ENCODE results near the gene DLG4.

The DLG4 gene

DNA sequence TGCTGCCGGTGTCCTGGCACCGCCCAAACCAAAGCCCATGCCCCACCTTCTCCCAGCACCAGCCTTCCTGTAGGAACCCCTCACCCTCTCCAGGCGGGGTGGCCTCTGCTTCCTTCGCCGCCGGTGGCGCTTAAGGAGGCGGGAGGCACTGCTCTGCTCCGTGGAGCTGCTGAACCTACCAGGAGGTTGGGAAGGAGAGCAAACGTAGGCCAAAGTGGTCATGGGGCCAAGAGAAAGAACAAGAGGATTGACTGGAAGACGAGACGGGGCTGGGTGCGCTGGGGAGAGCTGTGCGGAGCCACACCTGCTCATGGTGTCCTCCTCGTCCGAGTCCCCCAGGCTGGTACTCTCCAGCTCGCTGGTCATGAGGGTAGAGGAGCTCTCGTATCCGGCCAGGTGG, 9.9 kb upstream of the DLG4 start:
- DNase-seq (ENCODE audit: low read depth), result no peak

DNA sequence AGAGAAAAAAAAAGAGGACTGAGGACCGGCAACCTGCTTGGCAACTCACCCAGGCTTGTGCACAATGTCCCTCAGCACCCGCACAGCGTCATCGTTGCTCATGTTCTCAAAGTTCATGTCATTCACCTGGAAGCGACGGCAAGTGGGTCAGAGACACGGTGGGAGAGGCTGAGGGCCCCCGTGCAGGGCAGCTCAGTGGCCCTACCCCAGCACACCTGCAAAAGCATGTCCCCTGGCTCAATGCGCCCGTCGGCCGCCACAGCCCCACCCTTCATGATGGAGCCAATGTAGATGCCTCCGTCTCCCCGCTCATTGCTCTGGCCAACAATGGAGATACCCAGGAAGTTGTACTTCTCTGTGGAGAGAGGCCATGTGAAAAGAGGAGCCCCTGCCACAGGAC, 9.3 kb upstream of the DLG4 start:
- DNase-seq (ENCODE audit: low read depth), result no peak

DNA sequence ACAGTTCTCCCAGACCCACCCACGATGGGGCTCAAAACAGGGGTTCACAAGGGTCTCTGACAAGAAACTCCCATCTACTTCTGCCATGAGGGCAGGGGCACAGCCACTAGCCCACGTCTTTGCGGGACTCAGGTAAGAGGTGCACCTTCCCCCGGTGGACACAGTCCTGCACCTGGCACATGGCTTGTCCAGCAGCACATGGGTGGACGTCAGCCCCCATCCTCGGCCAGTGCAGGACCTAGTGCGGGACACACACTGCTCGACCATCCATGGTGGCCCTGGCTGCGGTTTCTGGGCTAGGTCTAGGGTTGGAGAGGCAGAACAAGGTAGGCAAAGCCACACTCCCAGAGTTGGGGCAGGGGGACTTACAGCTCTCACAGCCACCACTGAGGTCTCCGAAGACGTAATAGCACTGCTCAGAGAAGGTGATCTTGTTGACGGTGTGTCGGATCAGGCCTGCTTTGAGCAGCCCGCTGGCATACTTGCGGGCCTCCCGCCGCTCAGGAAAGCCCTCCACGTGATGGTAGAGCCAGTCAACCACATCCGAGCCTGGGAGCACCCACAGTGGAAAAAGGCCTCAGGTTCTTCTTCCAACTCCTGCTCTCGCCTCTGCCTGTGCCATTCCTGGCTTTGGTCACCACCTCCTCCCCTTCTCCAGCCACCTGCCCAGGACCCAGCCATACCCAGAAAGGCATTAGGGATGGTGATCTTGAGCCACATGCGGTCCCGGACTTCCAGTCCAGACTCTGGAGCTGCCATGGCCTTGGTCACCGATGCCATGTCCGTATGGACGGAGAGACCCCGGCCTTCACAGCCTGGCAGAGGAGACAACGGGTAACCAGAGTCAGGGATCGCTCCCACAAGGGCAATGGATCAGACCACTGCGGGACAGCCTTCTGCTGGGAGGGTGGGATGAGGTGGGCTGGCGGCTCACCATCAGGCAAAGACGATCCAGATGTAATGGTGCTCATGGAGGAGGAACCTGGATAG, 7.4 kb upstream of the DLG4 start:
- DNase-seq (ENCODE audit: low read depth), result no peak

DNA sequence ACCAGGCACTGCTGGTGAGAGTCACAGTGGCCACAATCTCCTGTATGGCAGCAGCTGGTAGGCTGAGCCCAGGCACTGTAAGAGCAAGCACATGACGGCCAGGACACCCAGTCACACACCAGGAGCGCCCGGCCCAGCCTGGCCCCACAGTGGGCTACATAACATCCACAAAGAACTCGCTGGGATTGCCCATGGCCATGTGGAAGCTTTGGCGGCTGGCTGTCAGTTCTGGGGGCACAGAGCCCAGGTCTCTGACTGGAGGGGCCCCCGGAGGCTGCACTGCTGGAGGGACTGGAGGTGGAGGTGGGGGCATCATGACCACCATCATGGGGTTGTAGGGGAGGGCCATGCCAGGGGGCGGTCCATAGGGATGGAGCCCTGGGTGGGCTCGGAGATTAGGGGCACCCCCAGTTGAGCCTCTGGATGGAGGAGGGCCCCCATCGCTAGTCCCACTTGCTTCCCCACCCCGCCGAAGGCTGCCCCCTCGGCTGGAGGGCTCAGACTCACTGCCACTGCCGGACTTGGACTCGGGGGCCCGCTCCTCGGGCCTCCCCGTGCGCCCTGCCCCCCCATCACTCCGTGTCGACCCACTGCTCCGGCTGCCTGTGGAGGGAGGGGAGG, 6.2 kb upstream of the DLG4 start:
- no peak for DNase-seq (ENCODE audit: low read depth)

DNA sequence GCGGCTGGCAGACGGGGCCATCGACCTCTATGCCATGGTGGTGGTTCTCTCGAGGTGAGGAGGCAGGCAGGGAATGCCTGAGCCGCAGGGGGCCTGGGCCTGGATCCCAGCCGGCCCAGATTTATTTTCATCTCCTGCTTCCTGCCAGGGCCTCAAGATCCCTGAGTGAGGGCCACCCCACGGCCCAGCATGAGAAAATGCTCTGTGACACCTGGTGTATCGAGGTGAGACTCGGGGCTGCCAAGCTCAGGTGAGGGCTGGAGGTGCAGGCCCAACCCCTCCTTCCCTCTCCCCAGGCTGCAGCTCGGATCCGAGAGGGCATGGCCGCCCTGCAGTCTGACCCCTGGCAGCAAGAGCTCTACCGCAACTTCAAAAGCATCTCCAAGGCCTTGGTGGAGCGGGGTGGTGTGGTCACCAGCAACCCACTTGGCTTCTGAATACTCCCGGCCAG, 5.0 kb upstream of the DLG4 start:
- no peak for DNase-seq (ENCODE audit: low read depth)

DNA sequence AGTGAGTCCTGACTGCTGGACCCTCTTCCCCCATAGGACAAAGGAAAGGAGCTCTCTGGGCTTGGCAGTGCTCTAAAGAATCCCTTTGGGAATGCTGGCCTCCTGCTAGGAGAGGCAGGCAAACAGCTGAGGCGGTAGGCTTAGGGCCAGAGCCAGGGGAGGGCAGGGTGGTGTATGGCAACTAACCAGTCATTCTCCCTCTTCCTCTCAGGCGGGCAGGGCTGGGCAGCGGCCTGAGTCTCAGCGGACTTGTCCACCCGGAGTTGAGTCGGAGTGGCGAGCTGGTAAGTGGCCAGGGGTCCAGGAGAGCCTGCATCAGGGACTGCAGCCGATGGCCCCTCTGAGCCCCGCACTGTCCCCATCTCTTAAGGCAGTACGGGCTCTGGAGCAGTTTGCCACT, 4.5 kb upstream of the DLG4 start:
- DNase-seq (ENCODE audit: low read depth), result no peak

DNA sequence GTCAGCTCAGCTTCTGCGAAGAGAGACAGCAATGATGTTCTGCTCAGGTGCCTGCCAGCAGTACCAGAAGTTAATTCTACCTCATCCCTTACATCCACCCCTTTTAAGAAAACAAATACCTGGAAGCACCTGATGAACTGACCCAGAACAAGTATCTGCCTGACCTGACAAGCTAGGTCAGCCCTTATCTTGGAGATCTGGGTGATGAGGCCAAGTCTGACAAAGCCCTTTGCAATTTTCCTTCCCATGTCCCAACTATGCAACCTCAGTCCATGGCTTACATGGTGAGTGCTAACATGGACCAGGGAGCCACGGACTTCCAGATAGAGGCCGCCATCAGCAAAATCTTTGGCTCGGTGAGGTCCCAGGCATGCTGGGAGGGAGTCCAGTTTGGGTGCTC, 3.7 kb upstream of the DLG4 start:
- no peak for DNase-seq (ENCODE audit: low read depth)

DNA sequence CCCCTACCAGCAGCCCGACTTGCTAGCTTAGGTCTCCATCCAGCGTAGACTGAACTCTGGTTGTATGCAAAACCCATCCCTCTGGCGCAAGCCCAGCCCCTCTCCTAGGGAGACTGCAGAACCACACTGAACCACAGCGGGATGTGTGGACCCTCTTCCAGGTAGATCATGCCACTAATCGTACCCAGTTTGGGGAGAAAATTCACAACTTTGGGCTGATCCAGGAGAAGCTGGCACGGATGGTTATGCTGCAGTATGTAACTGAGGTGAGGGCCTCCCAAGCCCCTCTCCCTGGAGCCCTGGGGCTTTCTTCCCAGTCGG, 3.3 kb upstream of the DLG4 start:
- no peak for DNase-seq (ENCODE audit: low read depth)

DNA sequence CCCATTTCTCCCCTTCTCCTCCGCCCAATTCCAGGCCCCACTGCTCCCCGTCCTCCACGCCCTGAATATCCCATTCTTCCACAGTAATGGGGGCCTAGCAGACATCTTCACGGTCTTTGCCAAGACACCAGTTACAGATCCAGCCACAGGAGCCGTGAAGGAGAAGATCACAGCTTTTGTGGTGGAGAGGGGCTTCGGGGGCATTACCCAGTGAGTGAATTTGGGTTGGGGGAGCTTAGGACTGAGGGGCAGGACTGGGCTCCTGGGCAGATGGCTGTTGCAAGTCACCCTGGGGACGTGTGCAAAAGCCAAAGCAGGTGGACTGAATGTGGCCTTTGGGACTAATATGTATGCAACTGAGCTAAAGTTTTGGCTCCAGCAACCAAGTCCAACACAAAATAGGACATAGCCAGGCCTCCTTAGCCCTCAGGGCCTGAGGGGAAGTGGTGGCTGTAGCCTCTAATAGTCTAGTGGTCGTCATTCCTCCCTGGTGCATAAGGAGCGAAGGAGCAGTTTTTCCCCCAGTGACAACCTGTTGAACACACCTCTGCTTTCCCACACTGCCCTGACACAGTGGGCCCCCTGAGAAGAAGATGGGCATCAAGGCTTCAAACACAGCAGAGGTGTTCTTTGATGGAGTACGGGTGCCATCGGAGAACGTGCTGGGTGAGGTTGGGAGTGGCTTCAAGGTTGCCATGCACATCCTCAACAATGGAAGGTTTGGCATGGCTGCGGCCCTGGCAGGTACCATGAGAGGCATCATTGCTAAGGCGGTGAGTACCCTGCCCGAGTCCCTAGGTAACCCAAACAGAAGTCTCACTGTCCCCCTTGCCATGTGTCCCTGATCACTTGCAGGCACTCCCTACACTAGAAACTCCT, 2.7 kb upstream of the DLG4 start:
- DNase-seq (ENCODE audit: low read depth), result no peak

DNA sequence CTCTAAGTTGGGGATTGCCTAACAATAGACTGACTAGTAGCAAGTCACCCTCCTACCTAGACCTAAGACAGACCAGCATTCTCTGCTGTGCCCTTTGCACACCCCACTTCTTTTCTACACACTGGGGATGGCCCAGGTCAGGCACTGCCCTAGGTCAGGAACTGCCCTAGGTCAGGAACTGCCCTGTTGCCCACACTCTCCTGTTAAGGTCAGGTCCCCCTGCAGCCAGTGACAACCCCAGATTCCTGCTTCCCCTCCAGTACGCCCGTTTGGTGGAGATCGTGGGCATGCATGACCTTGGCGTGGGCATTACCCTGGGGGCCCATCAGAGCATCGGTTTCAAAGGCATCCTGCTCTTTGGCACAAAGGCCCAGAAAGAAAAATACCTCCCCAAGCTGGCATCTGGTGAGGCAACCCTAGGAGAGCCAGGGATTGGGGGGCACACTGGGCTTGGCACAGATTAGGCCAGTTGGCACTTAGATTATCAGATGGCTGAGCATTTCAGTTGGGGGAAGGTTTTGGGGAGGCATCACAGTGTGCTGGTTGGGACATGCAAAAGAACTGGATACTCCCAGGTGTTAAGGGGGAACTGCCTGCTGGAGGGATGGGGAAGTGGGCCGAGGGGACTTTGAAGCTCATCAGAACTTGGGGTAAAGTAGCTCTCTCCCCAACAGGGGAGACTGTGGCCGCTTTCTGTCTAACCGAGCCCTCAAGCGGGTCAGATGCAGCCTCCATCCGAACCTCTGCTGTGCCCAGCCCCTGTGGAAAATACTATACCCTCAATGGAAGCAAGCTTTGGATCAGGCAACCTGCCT, 1.8 kb upstream of the DLG4 start:
- DNase-seq (ENCODE audit: low read depth), result no peak

DNA sequence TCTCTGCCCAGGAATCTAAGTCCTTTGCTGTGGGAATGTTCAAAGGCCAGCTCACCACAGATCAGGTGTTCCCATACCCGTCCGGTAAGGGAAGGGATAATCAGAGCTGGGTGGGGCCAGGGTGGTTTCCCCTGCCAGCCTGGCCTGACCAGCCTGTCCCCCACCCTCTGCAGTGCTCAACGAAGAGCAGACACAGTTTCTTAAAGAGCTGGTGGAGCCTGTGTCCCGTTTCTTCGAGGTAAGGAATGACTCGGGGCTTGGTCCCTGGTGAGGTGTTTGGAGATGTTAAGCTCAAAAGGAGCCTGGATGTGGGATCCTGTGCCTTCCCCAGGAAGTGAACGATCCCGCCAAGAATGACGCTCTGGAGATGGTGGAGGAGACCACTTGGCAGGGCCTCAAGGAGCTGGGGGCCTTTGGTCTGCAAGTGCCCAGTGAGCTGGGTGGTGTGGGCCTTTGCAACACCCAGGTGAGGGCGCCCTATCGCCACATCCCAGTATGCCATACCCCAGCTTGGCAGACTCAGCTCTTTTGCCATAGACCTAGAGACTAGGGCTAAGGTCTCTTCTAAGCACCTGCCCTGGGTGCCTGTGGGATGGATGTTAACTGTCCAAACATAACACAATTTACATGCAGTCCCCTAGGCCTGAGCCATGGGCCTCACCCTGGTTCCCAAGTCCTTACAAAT, 1.1 kb upstream of the DLG4 start:
- DNase-seq (ENCODE audit: low read depth), result no peak

DNA sequence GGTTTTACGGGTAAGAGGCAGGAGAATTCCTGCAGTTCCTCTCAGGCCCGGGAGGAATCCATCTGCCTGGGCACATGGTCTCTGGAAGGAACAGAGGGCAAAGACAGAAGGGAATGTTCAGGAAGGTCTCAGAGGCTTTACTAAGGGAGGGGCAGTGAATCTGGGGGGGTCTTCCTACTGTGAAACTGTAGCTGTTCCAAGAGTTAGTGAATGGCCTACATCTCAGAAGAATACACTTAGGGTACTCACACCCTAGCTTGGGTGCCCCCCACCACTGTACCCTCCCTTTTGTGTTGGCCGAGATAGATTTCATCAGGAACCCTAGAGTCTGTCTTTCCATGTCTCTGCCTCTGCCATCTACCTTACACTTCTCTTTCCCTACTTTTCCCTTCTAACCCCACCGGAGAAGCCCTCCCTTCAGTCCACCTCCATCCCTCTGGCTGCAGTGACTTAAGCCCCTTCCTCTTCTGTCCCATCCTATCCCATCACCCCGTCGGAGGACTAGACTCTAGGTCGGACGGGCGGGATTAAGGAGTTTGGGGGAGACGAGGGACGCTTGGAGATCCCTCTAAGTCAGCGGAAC, 316 bp downstream of the DLG4 start:
- no peak for DNase-seq (ENCODE audit: low read depth)

DNA sequence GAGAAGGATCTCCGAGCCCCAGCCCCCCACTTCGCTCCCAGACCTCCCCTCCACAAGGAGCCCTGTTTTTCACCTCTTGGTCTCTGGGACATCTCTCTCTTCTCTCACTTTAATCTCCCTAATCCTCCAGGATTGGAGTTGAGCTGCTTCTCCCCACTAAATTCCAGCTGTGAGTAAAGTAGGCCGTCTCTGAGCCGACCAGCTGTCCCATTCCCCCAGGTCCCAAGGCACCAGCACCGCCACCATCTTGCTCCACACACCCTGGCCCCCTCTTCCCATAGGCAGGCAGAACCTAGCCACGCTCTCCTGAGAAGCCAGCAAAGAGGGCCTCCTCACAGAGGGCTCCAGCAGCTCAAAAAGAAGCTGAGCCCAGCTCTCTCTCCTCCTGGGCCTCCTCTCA, 878 bp downstream of the DLG4 start:
- no peak for DNase-seq (ENCODE audit: low read depth)

DNA sequence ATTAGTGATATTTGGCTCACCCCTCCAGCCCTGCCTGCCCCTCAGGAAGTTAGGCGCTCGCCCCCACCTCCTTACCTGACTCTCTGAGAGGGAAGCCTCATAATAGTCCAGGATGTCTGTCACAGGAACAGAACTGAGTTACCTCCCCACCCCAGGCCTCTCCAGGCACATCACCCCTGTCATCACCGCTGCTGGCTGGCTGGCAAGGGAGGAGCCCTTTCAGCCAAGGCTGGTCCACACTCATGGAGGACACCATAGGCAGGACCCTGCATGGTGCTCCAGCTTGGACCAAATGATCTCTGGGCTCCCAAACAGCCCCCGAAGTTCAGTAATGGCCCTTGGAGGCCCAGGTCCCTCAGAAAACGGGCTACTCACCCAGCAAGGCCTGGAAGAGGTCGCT, 1.5 kb downstream of the DLG4 start:
- DNase-seq (ENCODE audit: low read depth), result no peak

DNA sequence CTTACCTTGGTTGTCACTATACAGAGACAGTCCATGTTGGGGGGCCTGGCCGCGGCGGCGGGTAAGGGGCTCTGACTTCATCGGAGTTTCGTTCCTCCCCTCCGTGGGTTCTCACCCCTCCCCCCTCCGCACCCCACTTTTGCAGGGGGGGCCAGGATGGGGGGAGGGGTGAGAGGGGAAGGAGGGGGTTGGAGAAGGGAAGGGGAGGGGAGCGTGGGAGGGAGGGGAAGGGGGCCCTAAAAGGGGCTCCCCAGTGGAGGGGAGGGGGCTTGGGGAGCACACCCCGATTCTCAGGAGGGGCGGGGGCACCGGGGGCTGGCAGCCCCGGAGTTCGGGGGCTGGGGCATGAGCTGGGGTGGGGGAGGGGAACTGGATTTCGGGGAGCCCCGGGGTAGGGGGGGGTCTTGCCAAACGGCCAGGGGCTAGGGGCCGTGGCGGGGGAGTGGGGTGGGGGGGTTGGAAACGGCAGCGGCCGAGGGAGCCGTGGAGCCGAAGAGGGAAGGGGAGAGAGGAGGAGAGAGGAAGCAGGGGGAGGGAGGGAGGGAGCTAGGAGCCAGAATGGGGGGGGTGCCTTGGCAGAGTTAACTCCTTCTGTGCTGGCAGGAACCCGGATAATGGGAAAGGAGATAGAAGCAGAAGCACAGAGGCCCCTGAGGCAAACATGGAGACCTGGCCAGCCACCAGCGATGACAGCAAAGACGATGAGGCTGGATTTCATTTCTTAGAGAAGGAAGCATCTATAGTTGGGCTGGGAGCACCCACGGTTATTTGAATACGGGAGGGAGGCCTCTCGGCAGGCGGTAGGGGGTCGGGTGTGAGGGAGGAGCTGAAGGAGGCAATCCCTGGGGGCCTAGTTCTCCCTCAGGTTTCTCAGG, 2.3 kb downstream of the DLG4 start:
- DNase-seq (ENCODE audit: low read depth), result no peak

DNA sequence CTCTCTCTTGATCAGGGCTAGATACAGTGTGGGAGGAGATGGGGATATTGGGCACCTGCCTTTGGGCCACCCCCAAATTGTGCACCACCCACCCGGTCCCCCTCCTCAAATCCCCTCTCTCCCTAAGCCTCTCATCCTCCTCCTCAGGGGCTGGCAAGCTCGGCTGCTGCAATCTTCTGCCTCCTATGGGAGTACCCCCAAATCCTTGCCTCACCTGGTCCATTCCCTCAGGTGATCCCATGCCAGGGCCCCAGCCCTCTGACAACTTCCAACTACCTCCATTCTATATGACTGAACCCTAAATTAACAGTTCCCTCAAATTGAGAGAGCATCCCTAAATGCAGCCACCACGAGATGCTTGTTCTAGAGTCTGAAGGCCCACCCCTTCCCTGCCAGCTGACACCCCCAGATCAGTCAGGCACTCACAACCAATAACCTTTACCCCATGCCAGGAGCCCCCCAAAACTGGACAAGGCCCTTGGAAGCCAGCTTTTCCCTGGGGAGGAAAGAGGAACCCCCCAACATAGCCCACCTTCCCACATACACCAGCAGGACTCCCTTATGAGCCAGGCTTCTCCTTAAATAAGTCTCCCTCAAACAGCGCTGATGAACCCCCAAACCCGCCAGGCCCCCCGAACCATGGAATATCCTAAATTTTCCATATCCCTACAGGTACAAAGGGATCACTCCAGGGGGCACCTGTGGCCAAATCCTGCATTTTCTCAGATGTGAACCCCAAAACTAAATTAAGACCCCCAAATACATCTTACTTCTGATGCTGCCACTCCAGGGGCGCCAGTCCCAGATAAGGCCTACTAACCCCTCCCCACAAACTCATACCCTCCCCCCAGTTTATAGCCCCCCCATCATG, 3.2 kb downstream of the DLG4 start:
- no peak for DNase-seq (ENCODE audit: low read depth)

DNA sequence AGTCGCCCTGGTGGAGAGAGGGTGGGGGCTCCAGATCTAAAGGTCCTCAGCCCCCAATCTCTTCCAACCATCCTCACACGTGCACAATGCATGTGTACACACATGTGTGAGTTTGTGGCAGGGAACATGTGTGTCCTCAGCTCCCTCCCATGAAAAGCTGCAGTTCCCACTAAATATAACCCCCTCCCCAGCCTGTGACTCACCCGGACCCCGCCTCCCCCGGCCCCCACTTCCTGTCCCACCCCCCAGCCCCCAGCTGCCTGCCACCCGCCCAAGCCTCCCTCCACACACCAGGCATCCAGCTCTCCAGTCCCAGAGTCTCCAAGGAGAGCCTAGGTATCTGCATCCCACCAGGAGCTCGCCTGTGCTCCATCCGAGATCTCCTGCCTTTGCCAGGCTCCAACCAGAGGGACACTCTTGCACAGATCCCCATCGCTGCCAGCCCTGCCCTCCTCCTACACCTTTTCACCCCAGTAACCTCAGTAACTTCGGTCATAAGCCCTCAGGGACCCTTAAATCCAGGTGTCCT, 3.9 kb downstream of the DLG4 start:
- DNase-seq (ENCODE audit: low read depth), result no peak

DNA sequence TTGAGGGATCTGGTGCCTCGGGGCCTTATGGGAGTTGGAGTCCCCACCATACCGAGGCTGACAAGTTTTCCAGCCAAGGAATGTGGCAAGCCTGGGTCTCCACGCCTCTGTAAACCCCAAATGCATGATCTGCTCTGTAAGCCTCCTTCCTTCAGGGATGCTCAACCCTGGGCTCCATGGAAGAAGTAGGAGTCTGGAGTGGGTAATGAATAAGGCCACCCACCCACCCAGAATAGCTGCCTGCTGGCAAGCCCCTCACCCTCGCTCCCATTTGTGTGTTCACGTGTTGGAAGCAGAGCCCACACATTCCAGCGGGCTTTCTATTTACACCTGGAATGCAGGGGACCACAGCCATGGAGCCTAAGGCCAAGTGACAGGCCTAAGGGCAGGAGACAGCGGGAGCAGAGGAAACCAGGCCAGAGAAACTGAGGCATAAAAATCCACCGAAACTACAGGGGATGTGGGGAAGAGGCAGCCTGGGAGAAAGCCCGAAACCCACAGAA, 4.4 kb downstream of the DLG4 start:
- DNase-seq (ENCODE audit: low read depth), result no peak

Measured in activated T-cell treated with anti-CD3 and anti-CD28 coated beads for 48 hours (primary cell).